A549 (cell line): Measurements from ENCODE around the gene ZBTB12. TPM values are rescaled to one million over a fixed set of nuclear protein-coding genes. Genes with fewer than 3 reads are reported as not detected.

ENCODE experiments used
- ATAC-seq, 2 experiments: fragments of 200-7000 bp in 1 of 2; fragments of >200 bp in 1 of 2; cut with Nextera tagmentation in 1 of 2; cut with Tn5 transposase in 1 of 2; 3 replicates each; pipeline versions ENCODE4 v1.8.0 to v1.9.1; 2018 to 2020; ENCODE audit warnings: mild to moderate bottlenecking in 1 of 2, moderate library complexity in 1 of 2
- CTCF ChIA-PET: fragments of 300-600 bp; sonication (Branson Sonifier 250); formaldehyde crosslinking; extraction: SDS; loops from one replicate; lab custom pipeline; 2021; ENCODE audit warnings: antibody characterized with exemption, inconsistent platforms; lab: Yijun Ruan, JAX
- POLR2A ChIA-PET: fragments of 350-600 bp; formaldehyde crosslinking; extraction: SDS; loops from one replicate; lab custom pipeline; 2021; ENCODE audit warnings: antibody characterized with exemption, inconsistent platforms; lab: Yijun Ruan, JAX
- DNase-seq, 2 experiments: peaks; one replicate each; pipeline versions ENCODE4 v3.0.0 to v3.0.0-alpha.2; 2011 to 2016; ENCODE audit warnings: low read depth in 1 of 2, low spot score in 1 of 2
- FAIRE-seq: peaks from 2 replicates; lab custom pipeline; 2011; peaks lifted over from hg19 to GRCh38; lab: Jason Lieb, UNC
- H3K27ac ChIP-seq, 2 experiments: fragments of >200 bp; sonication (Bioruptor Twin); formaldehyde crosslinking; 3 replicates each; pipeline ENCODE4 v1.5.1; 2016 to 2017
- H3K4me1 ChIP-seq: fragments of >200 bp; sonication (Bioruptor Twin); formaldehyde crosslinking; 3 replicates; pipeline ENCODE4 v1.6.1; 2016
- H3K4me2 ChIP-seq: fragments of >200 bp; sonication (Bioruptor Twin); formaldehyde crosslinking; 3 replicates; pipeline ENCODE4 v1.6.1; 2016
- H3K4me3 ChIP-seq: fragments of >200 bp; sonication (Bioruptor Twin); formaldehyde crosslinking; 3 replicates; pipeline ENCODE4 v1.5.1; 2016
- H3K9me3 ChIP-seq: fragments of >200 bp; sonication (Bioruptor Twin); formaldehyde crosslinking; 3 replicates; pipeline ENCODE4 v1.6.1; 2016
- CEBPB ChIP-seq, 2 experiments: fragments of >200 bp in 1 of 2; sonication (Bioruptor Twin) in 1 of 2; formaldehyde crosslinking in 1 of 2; IDR thresholded peaks; 2 replicates each; pipeline ENCODE4 v1.6.1; 2012 to 2016
- CHD2 ChIP-seq: fragments of 150-350 bp; IDR thresholded peaks from 2 replicates; pipeline ENCODE4 v1.6.1; 2014; ENCODE audit warnings: low read length; ENCODE audit not compliant: partially characterized antibody
- CTCF ChIP-seq: fragments of >200 bp; sonication (Bioruptor Twin); formaldehyde crosslinking; IDR thresholded peaks from 3 replicates; pipeline ENCODE4 v1.5.1; 2016
- EHF ChIP-seq: fragments of 250-450 bp; sonication (Bioruptor Pico); IDR thresholded peaks from 2 replicates; pipeline ENCODE4 v1.5.0; 2020; ENCODE audit warnings: mild to moderate bottlenecking
- FOSL2 ChIP-seq, 2 experiments: fragments of 450-650 bp in 1 of 2; fragments of >200 bp in 1 of 2; sonication (Bioruptor Twin) in 1 of 2; formaldehyde crosslinking; IDR thresholded peaks; 2 replicates each; pipeline versions ENCODE4 v1.5.0 to v1.6.1; 2016 to 2020; ENCODE audit warnings: mild to moderate bottlenecking in 1 of 2, moderate library complexity in 1 of 2
- FOXS1 ChIP-seq: fragments of 250-450 bp; sonication (Bioruptor Pico); IDR thresholded peaks from 2 replicates; pipeline ENCODE4 v1.5.0; 2020; ENCODE audit warnings: mild to moderate bottlenecking, moderate library complexity
- GATA3 ChIP-seq: IDR thresholded peaks from 2 replicates; pipeline ENCODE4 v1.6.1; 2012; ENCODE audit warnings: borderline replicate concordance
- HES2 ChIP-seq: fragments of >200 bp; sonication (Bioruptor Twin); formaldehyde crosslinking; IDR thresholded peaks from 2 replicates; pipeline ENCODE4 v1.6.1; 2016
- HEYL ChIP-seq: fragments of 250-450 bp; sonication (Bioruptor Pico); IDR thresholded peaks from 2 replicates; pipeline ENCODE4 v1.8.0; 2021; ENCODE audit warnings: mild to moderate bottlenecking, moderate library complexity
- HMGXB4 ChIP-seq: fragments of 250-450 bp; sonication (Bioruptor Pico); IDR thresholded peaks from 2 replicates; pipeline ENCODE4 v1.5.0; 2021; ENCODE audit warnings: mild to moderate bottlenecking, moderate library complexity, borderline replicate concordance
- HOXA7 ChIP-seq: fragments of 250-450 bp; sonication (Bioruptor Pico); IDR thresholded peaks from 2 replicates; pipeline ENCODE4 v1.5.0; 2020; ENCODE audit warnings: mild to moderate bottlenecking, moderate library complexity
- HOXB13 ChIP-seq: fragments of 250-450 bp; sonication (Bioruptor Pico); IDR thresholded peaks from 2 replicates; pipeline ENCODE4 v1.5.0; 2020; ENCODE audit warnings: low read depth, mild to moderate bottlenecking, moderate library complexity
- HOXB5 ChIP-seq: fragments of 250-450 bp; sonication (Bioruptor Pico); IDR thresholded peaks from 2 replicates; pipeline ENCODE4 v1.5.0; 2020; ENCODE audit warnings: mild to moderate bottlenecking, moderate library complexity
- JUN ChIP-seq, 2 experiments: fragments of >200 bp; sonication (Bioruptor Twin); formaldehyde crosslinking; IDR thresholded peaks; 2 replicates in 1 of 2; 3 replicates in 1 of 2; pipeline ENCODE4 v1.6.1; 2016 to 2017
- NFE2L2 ChIP-seq: fragments of 150-350 bp; conservative IDR thresholded peaks from 2 replicates; pipeline ENCODE4 v1.6.1; 2014; ENCODE audit warnings: low read length
- NPAS2 ChIP-seq: fragments of 250-450 bp; sonication (Bioruptor Pico); IDR thresholded peaks from 2 replicates; pipeline ENCODE4 v1.8.0; 2022; ENCODE audit warnings: mild to moderate bottlenecking, moderate library complexity, borderline replicate concordance
- RARB ChIP-seq: fragments of 250-450 bp; sonication (Bioruptor Pico); IDR thresholded peaks from 2 replicates; pipeline ENCODE4 v1.8.0; 2021; ENCODE audit warnings: mild to moderate bottlenecking, moderate library complexity
- RCOR1 ChIP-seq: fragments of 150-350 bp; IDR thresholded peaks from 2 replicates; pipeline ENCODE4 v1.6.1; 2014; ENCODE audit warnings: antibody characterized with exemption, low read length, low read depth
- SMC3 ChIP-seq: fragments of >200 bp; sonication (Bioruptor Twin); formaldehyde crosslinking; IDR thresholded peaks from 3 replicates; pipeline ENCODE4 v1.6.1; 2018; ENCODE audit warnings: inconsistent platforms
- TP53 ChIP-seq: fragments of 250-450 bp; sonication (Bioruptor Pico); IDR thresholded peaks from 2 replicates; pipeline ENCODE4 v1.5.0; 2021; ENCODE audit warnings: mild to moderate bottlenecking, moderate library complexity
- ZC3H11A ChIP-seq: fragments of 450-650 bp; IDR thresholded peaks from 2 replicates; pipeline ENCODE4 v1.6.1; 2014; ENCODE audit warnings: antibody characterized with exemption, mild to moderate bottlenecking
- WGBS: methylation state at CpG from one replicate; pipeline ENCODE4 v1.1.6; 2017; ENCODE audit errors: missing lambda C conversion rate; 5-methylcytosine and 5-hydroxymethylcytosine counted together
- polyA plus RNA-seq, 4 experiments: library from polyadenylated mRNA; depleted of rRNA in 3 of 4; stranded (reverse); fragments of >200 nt; fragmentation: RNase III in 1 of 4; extraction: RNeasy Plus Mini Kit Qiagen cat#74134 plus additional on column Dnase treatment in 1 of 4; gene quantifications; 2 replicates in 3 of 4; 3 replicates in 1 of 4; pipeline ENCODE4 v1.2.3, GENCODE V29; 2011 to 2017
- TF ChIP-seq, protein P1 (sequence below): IDR thresholded peaks from 2 replicates; pipeline ENCODE4 v1.6.1; 2012; ENCODE audit warnings: low read depth, borderline replicate concordance
- TF ChIP-seq, protein P2 (sequence below): fragments of >200 bp; sonication (Bioruptor Twin); formaldehyde crosslinking; IDR thresholded peaks from 3 replicates; pipeline ENCODE4 v1.6.1; 2016

Gene ZBTB12
- polyA plus RNA-seq, 2 of the 4 experiments (the other 2 are of a cell fraction) = 2.2 to 10.0 TPM

DNA sequence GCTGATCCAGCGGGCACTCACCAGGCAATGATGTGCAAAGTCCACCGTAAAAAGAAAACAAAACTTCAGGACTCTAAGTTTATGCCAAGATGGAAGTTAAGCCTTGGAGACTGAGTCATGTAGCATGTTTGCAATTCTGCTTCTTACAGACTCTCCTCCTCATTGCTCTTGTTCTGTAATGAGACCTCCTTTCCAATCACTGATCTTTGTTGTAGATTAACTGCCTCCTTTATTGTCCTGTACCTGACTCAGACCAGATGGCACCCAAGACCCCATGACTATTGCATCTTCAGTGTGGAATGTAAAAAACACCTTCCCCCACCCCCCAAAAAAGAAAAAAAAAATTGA, 50.4 kb downstream of the ZBTB12 start:
- CTCF ChIA-PET = interaction anchor here (0.6 kb wide), 1 partner anchor 275 kb away, joined by 4 read pairs; no protein-coding TSS in a partner anchor

GRCh38 chr6:31850765-31851484, 51.0 kb downstream of the ZBTB12 start:
- ATAC-seq (peak in 1 of 2 experiments; percentile 56; a peak in 1 of 6 replicates), DNase-seq (no peak)
- Histone ChIP-seq H3K27ac (no peak overlapping the region), H3K4me1 (peaks cover 11% of the 10 kb centered on the region; the same call in 1 of the 3 replicates), H3K4me3 (no peak overlapping the region)
- POLR2A ChIA-PET = no interaction called here
- WGBS = 92% methylated on average over 2 of the region's 2 CpGs
- TF ChIP-seq NFE2L2 (no peak), FOXS1 (CRISPR knock-in tag) (no peak), SMC3 (no peak), ZC3H11A (no peak), NPAS2 (CRISPR knock-in tag) (no peak), CEBPB (IDR thresholded peaks at IDR 0.05) (no peak), HES2 (no peak), HOXB5 (no peak), EHF (no peak), RCOR1 (no peak), TP53 (no peak), HOXB13 (CRISPR knock-in tag) (no peak)
- TF ChIP-seq, protein P1, sequence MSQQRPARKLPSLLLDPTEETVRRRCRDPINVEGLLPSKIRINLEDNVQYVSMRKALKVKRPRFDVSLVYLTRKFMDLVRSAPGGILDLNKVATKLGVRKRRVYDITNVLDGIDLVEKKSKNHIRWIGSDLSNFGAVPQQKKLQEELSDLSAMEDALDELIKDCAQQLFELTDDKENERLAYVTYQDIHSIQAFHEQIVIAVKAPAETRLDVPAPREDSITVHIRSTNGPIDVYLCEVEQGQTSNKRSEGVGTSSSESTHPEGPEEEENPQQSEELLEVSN = no peak
- TF ChIP-seq, all 56 proteins: peak for 0
- peak overlapping the region; percentile 51; the same call in 2 of the 3 replicates for H3K4me2 ChIP-seq
- CTCF ChIA-PET = interaction anchor here (0.6 kb wide), 1 partner anchor 276 kb away, joined by 4 read pairs; no protein-coding TSS in a partner anchor
- no peaks in the 10 kb centered on the region for H3K9me3 ChIP-seq
- no peak for FAIRE-seq

More for the DNA sequence above, 50.4 kb downstream of the ZBTB12 start:
- 5% methylated on average over 2 of the region's 2 CpGs for WGBS
- peak overlapping the region; percentile 51; the same call in 2 of the 3 replicates for H3K4me2 ChIP-seq
- no peaks in the 10 kb centered on the region for H3K9me3 ChIP-seq
- TF ChIP-seq, protein P1 = no peak
- TF ChIP-seq, protein P2, sequence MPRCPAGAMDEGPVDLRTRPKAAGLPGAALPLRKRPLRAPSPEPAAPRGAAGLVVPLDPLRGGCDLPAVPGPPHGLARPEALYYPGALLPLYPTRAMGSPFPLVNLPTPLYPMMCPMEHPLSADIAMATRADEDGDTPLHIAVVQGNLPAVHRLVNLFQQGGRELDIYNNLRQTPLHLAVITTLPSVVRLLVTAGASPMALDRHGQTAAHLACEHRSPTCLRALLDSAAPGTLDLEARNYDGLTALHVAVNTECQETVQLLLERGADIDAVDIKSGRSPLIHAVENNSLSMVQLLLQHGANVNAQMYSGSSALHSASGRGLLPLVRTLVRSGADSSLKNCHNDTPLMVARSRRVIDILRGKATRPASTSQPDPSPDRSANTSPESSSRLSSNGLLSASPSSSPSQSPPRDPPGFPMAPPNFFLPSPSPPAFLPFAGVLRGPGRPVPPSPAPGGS = no peak
- TF ChIP-seq CTCF (no peak), RCOR1 (no peak), FOSL2 (IDR thresholded peaks at IDR 0.05) (no peak), FOSL2 (CRISPR knock-in tag; IDR thresholded peaks at IDR 0.05) (no peak), HEYL (CRISPR knock-in tag) (no peak), CHD2 (no peak), GATA3 (no peak), NPAS2 (CRISPR knock-in tag) (no peak), JUN (IDR thresholded peaks at IDR 0.05) (no peak), RARB (CRISPR knock-in tag) (no peak), HOXA7 (CRISPR knock-in tag) (no peak), HMGXB4 (CRISPR knock-in tag) (no peak)
- FAIRE-seq (no peak), ATAC-seq (peak; percentile 54 to 66; a peak in 4 of 6 replicates), DNase-seq (no peak)
- POLR2A ChIA-PET = no interaction called here
- 0 out of 6 replicates have a peak overlapping the region, but pooled peaks of 1 of the 2 experiments have one; percentile 55 for H3K27ac ChIP-seq
- no peak overlapping the region for H3K4me3 ChIP-seq
- H3K4me1 ChIP-seq = peaks cover 11% of the 10 kb centered on the region; the same call in 1 of the 3 replicates
